Breast epithelium (tissue), 4 donors: ENCODE data around the gene FTCD. TPM values are rescaled to one million over a fixed set of nuclear protein-coding genes. Genes with fewer than 3 reads are reported as not detected.

Source experiments
- DNase-seq, 2 donors: peaks; one replicate each; pipeline ENCODE4 v3.0.0-alpha.2; 2019; ENCODE audit warnings: low spot score in 2 of 2
- H3K27ac ChIP-seq, 2 donors: fragments of 200-600 bp; sonication (generic) in 1 of 2; one replicate each; pipeline ENCODE4 v1.5.1; 2016 to 2019; ENCODE audit warnings: mild to moderate bottlenecking in 1 of 2
- H3K27me3 ChIP-seq, 2 donors: fragments of 200-600 bp; sonication (generic) in 1 of 2; one replicate each; pipeline versions ENCODE4 v1.5.1 to v1.6.0; 2017 to 2019; ENCODE audit warnings: control low read depth in 1 of 2, mild to moderate bottlenecking in 1 of 2
- H3K36me3 ChIP-seq: fragments of 200-600 bp; one replicate; pipeline ENCODE4 v1.5.1; 2019
- H3K4me1 ChIP-seq, 2 donors: fragments of 200-600 bp; sonication (generic); one replicate each; pipeline ENCODE4 v1.5.1; 2016 to 2019; ENCODE audit warnings: control low read depth in 1 of 2
- H3K4me3 ChIP-seq, 3 donors: fragments of 200-600 bp; sonication (generic); 1 replicate in 2 of 3; 2 replicates in 1 of 3; pipeline ENCODE4 v1.5.1; 2016 to 2019; ENCODE audit warnings: mild to moderate bottlenecking in 3 of 3, moderate library complexity in 2 of 3
- H3K9me3 ChIP-seq, 2 donors: fragments of 200-600 bp; sonication (generic) in 1 of 2; one replicate each; pipeline ENCODE4 v1.5.1; 2016 to 2019; ENCODE audit warnings: control low read depth in 1 of 2
- POLR2A ChIP-seq: fragments of 450-650 bp; IDR thresholded peaks from one replicate; pipeline ENCODE4 v1.6.1; 2016; ENCODE audit warnings: antibody characterized with exemption, mild to moderate bottlenecking, moderate library complexity
- POLR2AphosphoS5 ChIP-seq, 3 donors: sonication (generic); formaldehyde crosslinking; IDR thresholded peaks; one replicate each; pipeline ENCODE4 v1.6.1; 2017; ENCODE audit warnings: antibody characterized with exemption in 3 of 3
- intact Hi-C: fragments of 100-400 bp; cut with DNase I; formaldehyde crosslinking; loops from one replicate; pipeline ENCODE4 v1.15.1; 2023; ENCODE audit warnings: low total_unique reads
- total RNA-seq, 3 donors: library from RNA; depleted of rRNA; stranded (reverse); fragments of >200 nt; gene quantifications; one replicate each; pipeline ENCODE4 v1.1.0, GENCODE V29; 2016
- TF ChIP-seq, protein P1 (sequence below), 3 donors: fragments of 450-650 bp; IDR thresholded peaks; one replicate each; pipeline ENCODE4 v1.5.1; 2016 to 2017; ENCODE audit warnings: antibody characterized with exemption in 3 of 3, mild to moderate bottlenecking in 3 of 3, moderate library complexity in 3 of 3

FTCD gene
- total RNA-seq, 3 donors from 2014 or later: 0.59 TPM; not detected in 2

DNA sequence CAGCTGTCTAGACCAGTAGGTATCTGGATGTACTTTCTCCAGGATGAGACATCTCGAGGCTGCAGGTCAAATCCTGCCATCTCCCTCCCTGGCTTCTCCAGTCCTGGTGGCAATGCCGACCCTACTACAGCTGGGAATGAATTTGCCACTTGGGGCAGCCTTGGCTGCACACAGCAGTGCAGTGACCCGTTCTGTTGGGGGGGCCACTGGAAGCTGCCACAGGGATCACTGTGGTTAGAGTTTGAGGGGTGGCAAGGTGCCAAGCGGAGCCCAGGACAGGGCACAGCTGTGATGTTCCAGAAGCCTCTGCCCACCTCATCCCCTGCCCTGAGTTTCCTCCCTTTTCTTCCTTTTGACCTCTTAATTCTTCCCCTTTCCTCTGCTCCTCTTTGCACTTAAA is 40.4 kb downstream of the FTCD start:
- no peaks in the 10 kb centered on the region for H3K27me3 ChIP-seq
- no peak overlapping the region for H3K4me3 ChIP-seq
- H3K4me1 ChIP-seq: no peaks in the 10 kb centered on the region
- peak in 1 of 2 donors; percentile 41 for DNase-seq
- intact Hi-C loops: no loop called here
- H3K27ac ChIP-seq: no peak overlapping the region
- no peaks in the 10 kb centered on the region for H3K36me3 ChIP-seq
- TF ChIP-seq, protein P1, sequence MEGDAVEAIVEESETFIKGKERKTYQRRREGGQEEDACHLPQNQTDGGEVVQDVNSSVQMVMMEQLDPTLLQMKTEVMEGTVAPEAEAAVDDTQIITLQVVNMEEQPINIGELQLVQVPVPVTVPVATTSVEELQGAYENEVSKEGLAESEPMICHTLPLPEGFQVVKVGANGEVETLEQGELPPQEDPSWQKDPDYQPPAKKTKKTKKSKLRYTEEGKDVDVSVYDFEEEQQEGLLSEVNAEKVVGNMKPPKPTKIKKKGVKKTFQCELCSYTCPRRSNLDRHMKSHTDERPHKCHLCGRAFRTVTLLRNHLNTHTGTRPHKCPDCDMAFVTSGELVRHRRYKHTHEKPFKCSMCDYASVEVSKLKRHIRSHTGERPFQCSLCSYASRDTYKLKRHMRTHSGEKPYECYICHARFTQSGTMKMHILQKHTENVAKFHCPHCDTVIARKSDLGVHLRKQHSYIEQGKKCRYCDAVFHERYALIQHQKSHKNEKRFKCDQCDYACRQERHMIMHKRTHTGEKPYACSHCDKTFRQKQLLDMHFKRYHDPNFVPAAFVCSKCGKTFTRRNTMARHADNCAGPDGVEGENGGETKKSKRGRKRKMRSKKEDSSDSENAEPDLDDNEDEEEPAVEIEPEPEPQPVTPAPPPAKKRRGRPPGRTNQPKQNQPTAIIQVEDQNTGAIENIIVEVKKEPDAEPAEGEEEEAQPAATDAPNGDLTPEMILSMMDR (IDR thresholded peaks at IDR 0.05): no peak
- TF ChIP-seq POLR2A (no peak), POLR2AphosphoS5 (IDR thresholded peaks at IDR 0.05) (no peak)
- peaks cover 4 to 6% of the 10 kb centered on the region in 2 donors for H3K9me3 ChIP-seq

DNA sequence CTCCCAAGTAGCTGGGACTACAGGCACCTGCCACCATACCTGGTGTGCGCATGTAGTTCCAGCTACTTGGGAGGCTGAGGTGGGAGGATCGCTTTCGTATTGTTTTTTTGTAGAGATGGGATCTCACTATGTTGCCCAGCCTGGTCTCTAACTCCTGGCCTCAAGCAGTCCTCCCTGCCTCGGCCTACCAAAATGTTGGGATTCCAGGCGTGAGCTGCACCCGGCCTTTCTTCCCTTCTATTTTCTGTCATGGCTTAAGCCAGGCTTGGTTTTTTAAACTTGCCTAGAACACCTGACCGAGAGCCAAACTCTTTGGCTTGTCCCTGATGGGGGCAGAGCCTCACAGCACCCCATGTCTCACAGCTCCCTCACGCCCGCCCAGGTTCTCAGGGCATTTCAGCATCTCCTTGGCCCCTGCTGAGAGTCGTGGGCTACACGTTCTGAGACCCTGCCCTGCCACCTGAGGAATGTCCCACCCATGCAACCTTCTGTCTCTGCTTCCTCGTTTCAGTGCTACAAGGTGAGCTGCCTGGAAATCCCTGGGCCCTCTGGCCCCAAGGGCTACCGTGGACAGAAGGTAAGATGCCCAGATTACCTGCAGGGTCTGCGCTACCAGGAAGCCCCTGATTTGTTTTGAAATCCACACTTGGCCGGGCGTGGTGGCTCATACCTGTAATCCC is 41.7 kb downstream of the FTCD start:
- H3K27me3 ChIP-seq: no peaks in the 10 kb centered on the region
- TF ChIP-seq POLR2A: no peak
- no peak for TF ChIP-seq POLR2AphosphoS5 (IDR thresholded peaks at IDR 0.05)
- TF ChIP-seq, protein P1 (IDR thresholded peaks at IDR 0.05): no peak
- no peaks in the 10 kb centered on the region for H3K36me3 ChIP-seq
- no peak overlapping the region for H3K4me3 ChIP-seq
- H3K4me1 ChIP-seq: no peaks in the 10 kb centered on the region
- intact Hi-C loops: no loop called here
- no peak overlapping the region for H3K27ac ChIP-seq
- DNase-seq: peak in 1 of 2 donors; percentile 36
- peaks cover 4 to 6% of the 10 kb centered on the region in 2 donors for H3K9me3 ChIP-seq

DNA sequence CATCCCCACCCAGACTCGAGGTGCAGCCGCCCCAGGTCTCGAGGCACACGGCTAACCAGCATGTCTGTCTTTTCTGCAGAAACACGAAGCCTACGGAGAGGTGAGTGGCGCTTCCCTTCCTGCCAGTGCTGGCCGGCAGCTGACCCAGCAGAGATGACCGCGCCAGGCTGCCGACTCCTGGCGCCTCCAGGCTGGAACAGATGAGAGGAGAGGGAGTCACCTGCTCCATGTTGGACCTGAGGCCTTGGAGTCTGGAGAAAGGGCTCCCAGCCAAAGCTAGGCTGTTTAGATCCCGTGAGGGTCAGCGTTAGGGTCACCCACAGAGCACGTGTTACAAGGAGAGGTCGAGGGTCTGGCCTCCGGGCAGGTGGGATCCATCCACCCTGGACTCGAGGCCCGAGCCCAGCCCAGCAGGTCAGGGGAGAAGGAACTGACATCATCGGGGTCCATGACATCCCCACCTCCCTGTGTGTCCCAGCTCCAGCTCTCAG is 42.6 kb downstream of the FTCD start:
- Histone ChIP-seq H3K27me3 (no peaks in the 10 kb centered on the region), H3K27ac (no peak overlapping the region), H3K36me3 (no peaks in the 10 kb centered on the region), H3K4me3 (no peak overlapping the region), H3K9me3 (peaks cover 6 to 7% of the 10 kb centered on the region in 2 donors), H3K4me1 (no peaks in the 10 kb centered on the region)
- TF ChIP-seq POLR2A (no peak), POLR2AphosphoS5 (IDR thresholded peaks at IDR 0.05) (no peak)
- TF ChIP-seq, protein P1 (IDR thresholded peaks at IDR 0.05): no peak
- intact Hi-C loops: no loop called here
- peak; percentile 13 to 30 for DNase-seq

DNA sequence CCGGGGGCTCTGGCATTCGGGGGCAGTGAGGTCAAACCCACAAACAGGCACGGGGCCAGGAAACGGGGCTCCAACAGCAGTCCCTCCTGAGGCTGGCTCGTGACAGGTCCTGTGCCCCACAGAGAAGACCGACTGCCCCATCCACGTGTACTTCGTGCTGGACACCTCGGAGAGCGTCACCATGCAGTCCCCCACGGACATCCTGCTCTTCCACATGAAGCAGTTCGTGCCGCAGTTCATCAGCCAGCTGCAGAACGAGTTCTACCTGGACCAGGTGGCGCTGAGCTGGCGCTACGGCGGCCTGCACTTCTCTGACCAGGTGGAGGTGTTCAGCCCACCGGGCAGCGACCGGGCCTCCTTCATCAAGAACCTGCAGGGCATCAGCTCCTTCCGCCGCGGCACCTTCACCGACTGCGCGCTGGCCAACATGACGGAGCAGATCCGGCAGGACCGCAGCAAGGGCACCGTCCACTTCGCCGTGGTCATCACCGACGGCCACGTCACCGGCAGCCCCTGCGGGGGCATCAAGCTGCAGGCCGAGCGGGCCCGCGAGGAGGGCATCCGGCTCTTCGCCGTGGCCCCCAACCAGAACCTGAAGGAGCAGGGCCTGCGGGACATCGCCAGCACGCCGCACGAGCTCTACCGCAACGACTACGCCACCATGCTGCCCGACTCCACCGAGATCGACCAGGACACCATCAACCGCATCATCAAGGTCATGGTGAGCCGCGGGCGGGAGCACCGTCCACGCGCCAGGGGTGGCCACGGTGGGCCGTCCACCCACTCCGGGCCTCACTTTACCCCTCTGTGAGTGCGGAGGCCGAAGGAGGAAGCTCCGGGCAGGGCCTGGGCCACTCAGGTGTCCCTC is 43.3 kb downstream of the FTCD start:
- intact Hi-C loops: no loop called here

More for the DNA sequence above, 43.3 kb downstream of the FTCD start:
- peaks cover 6 to 7% of the 10 kb centered on the region in 2 donors for H3K9me3 ChIP-seq
- TF ChIP-seq POLR2A: no peak
- TF ChIP-seq, protein P1 (IDR thresholded peaks at IDR 0.05): no peak
- TF ChIP-seq POLR2AphosphoS5 (IDR thresholded peaks at IDR 0.05): no peak
- no peaks in the 10 kb centered on the region for H3K27me3 ChIP-seq
- DNase-seq: peak; percentile 14 to 51
- H3K36me3 ChIP-seq: no peaks in the 10 kb centered on the region
- H3K4me1 ChIP-seq: no peaks in the 10 kb centered on the region
- no peak overlapping the region for H3K27ac ChIP-seq
- no peak overlapping the region for H3K4me3 ChIP-seq
